Transverse colon (tissue), 4 donors: Measurements from ENCODE around the gene VAC14. TPM values are rescaled to one million over a fixed set of nuclear protein-coding genes. Genes with fewer than 3 reads are reported as not detected.

ENCODE experiments used
- DNase-seq: peaks from one replicate; pipeline ENCODE4 v3.0.0-alpha.2; 2019
- H3K27ac ChIP-seq, 4 donors: fragments of 200-600 bp; sonication (generic); 2 replicates each; pipeline ENCODE4 v1.5.1; 2016 to 2018; ENCODE audit warnings: inconsistent platforms in 4 of 4
- H3K27me3 ChIP-seq: fragments of 200-600 bp; sonication (generic); 2 replicates; pipeline ENCODE4 v1.5.1; 2017; ENCODE audit warnings: inconsistent platforms
- H3K36me3 ChIP-seq, 4 donors: fragments of 200-600 bp; sonication (generic); 2 replicates each; pipeline ENCODE4 v1.5.1; 2017 to 2019; ENCODE audit warnings: inconsistent platforms in 4 of 4
- H3K4me1 ChIP-seq, 4 donors: fragments of 200-600 bp; sonication (generic); 2 replicates each; pipeline ENCODE4 v1.5.1; 2017 to 2020; ENCODE audit warnings: inconsistent platforms in 4 of 4
- H3K4me3 ChIP-seq, 4 donors: fragments of 200-600 bp; sonication (generic); 1 replicate in 1 of 4; 2 replicates in 3 of 4; pipeline versions ENCODE4 v1.5.1 to v1.6.1; 2017 to 2019; ENCODE audit warnings: inconsistent platforms in 4 of 4
- H3K9me3 ChIP-seq, 2 donors: fragments of 200-600 bp; sonication (generic); 2 replicates each; pipeline ENCODE4 v1.5.1; 2017 to 2019; ENCODE audit warnings: inconsistent platforms in 2 of 2
- CTCF ChIP-seq, 5 experiments: fragments of 200-600 bp in 3 of 5; fragments of 450-650 bp in 2 of 5; sonication (generic) in 3 of 5; IDR thresholded peaks; 1 replicate in 2 of 5; 2 replicates in 3 of 5; pipeline ENCODE4 v1.5.1; 2016 to 2017; ENCODE audit warnings: antibody characterized with exemption in 5 of 5, inconsistent platforms in 3 of 5, mild to moderate bottlenecking in 2 of 5, moderate library complexity in 1 of 5
- EP300 ChIP-seq: sonication (generic); formaldehyde crosslinking; IDR thresholded peaks from one replicate; pipeline ENCODE4 v1.6.1; 2017; ENCODE audit warnings: antibody characterized with exemption, low read depth
- POLR2A ChIP-seq: fragments of 450-650 bp; IDR thresholded peaks from one replicate; pipeline ENCODE4 v1.6.1; 2016; ENCODE audit warnings: antibody characterized with exemption, mild to moderate bottlenecking, moderate library complexity
- POLR2AphosphoS5 ChIP-seq, 3 donors: sonication (generic); formaldehyde crosslinking; IDR thresholded peaks; one replicate each; pipeline ENCODE4 v1.6.1; 2016; ENCODE audit warnings: antibody characterized with exemption in 3 of 3
- WGBS, 2 donors: methylation state at CpG; one replicate each; pipeline ENCODE4 v1.1.5; 2018; ENCODE audit warnings: low coverage in 1 of 2; 5-methylcytosine and 5-hydroxymethylcytosine counted together
- in situ Hi-C, 4 donors: fragments of 200-750 bp; cut with MboI; loops; one replicate each; pipeline versions ENCODE4 v1.15.0 to v1.15.1; 2017; ENCODE audit warnings: low sequenced_read_pairs in 3 of 4, low pct_ligation_motif_present in 1 of 4, low pct_unique_long_range_greater_than_20kb in 1 of 4
- intact Hi-C: fragments of 100-400 bp; cut with DNase I; formaldehyde crosslinking; loops from one replicate; pipeline ENCODE4 v1.15.1; 2023; ENCODE audit warnings: low total_unique reads
- total RNA-seq, 4 donors: library from RNA; depleted of rRNA; stranded (reverse); fragments of >200 nt; gene quantifications; one replicate each; pipeline ENCODE4 v1.1.0, GENCODE V29; 2016

The VAC14 gene
- total RNA-seq, 4 donors from 2014 or later: 37.2 to 270 (median 64.3) TPM

DNA sequence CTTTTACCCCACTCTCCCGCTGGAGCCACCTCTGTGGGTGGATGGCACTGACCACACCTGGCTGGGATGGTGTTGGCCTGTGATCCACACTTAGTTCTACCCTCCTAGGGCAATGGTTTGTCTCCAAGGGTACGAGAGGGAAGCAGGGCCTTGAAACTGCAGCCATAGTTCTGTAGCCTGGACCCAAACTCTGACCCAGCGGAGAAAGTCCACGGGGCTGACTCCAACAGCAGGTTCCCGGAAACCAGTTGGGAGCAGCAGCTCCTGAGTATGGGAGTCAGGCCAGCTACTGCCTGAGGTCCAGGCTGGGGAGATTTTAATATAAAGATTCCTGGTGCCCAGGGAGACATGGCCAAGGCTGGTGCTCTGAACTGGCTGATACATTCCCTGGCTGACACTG lies 91.5 kb downstream of the VAC14 start:
- TF ChIP-seq POLR2AphosphoS5 (IDR thresholded peaks at IDR 0.05): no peak
- TF ChIP-seq POLR2A: no peak
- TF ChIP-seq EP300: no peak
- TF ChIP-seq CTCF (IDR thresholded peaks at IDR 0.05): no peak
- Histone ChIP-seq H3K9me3 (no peaks in the 10 kb centered on the region), H3K4me3 (no peak overlapping the region), H3K27me3 (no peaks in the 10 kb centered on the region), H3K36me3 (no peaks in the 10 kb centered on the region), H3K27ac (peak overlapping the region; percentile 7 to 87 (median 86)), H3K4me1 (peaks cover 7 to 45% (median 22%) of the 10 kb centered on the region in 4 donors)
- intact Hi-C loops: no loop called here
- no peak for DNase-seq
- 80% methylated on average over 4 of the region's 5 CpGs; no CpG with 5 or more reads in 1 of the 2 donors for WGBS, 2 donors
- in situ Hi-C loops: no loop called here

DNA sequence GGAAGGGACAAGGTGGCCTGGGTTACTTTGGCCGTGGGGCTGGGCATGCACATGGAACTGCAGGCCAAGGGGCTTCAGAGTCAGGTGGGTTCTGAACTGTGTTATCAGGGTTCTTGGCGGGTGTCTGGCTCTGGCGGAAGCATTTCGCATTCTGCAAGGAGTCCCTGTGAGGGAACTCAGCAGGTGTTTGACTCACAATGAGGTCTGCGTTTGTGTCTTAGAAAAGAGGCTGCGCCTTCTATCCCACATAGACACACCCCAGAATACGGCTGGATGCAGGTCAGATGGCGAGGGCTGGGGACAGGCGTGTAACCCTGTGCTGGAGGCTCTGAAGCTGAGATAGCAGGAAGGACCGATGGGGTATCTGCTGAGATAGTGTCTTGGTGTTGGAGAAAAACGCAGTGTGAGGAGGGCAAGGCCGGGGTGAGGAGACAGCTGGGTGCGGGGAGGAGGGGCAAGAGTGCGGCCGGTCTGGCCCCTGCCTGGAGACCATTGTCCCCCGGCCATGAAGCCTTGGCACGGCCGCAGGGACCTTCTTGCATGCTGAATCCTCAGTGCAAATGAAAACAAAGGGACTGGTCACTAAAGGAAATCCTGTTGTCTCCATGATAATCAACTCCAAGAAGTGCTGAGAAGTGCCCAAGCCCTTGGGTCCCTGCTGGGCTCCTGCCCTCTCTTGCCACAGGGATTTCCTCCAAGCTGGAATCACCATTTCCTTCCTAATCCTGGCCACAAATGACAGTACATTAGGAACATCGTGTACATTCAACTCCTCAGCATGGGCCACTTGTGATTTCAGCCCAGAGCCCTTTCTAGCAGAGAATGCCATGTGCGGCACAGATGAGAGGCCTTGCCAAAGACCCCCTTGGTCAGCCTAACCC lies 92.4 kb downstream of the VAC14 start:
- Histone ChIP-seq H3K4me3 (no peak overlapping the region), H3K9me3 (no peaks in the 10 kb centered on the region), H3K27me3 (no peaks in the 10 kb centered on the region), H3K36me3 (no peaks in the 10 kb centered on the region), H3K27ac (peak overlapping the region; percentile 7 to 87 (median 86)), H3K4me1 (peaks cover 7 to 46% (median 28%) of the 10 kb centered on the region in 4 donors)
- 81% methylated on average over 20 of the region's 20 CpGs; no CpG with 5 or more reads in 1 of the 2 donors for WGBS, 2 donors
- in situ Hi-C loops: no loop called here
- TF ChIP-seq EP300: no peak
- TF ChIP-seq POLR2AphosphoS5 (IDR thresholded peaks at IDR 0.05): no peak
- TF ChIP-seq POLR2A: no peak
- no peak for TF ChIP-seq CTCF (IDR thresholded peaks at IDR 0.05)
- no peak for DNase-seq
- intact Hi-C loops: no loop called here

DNA sequence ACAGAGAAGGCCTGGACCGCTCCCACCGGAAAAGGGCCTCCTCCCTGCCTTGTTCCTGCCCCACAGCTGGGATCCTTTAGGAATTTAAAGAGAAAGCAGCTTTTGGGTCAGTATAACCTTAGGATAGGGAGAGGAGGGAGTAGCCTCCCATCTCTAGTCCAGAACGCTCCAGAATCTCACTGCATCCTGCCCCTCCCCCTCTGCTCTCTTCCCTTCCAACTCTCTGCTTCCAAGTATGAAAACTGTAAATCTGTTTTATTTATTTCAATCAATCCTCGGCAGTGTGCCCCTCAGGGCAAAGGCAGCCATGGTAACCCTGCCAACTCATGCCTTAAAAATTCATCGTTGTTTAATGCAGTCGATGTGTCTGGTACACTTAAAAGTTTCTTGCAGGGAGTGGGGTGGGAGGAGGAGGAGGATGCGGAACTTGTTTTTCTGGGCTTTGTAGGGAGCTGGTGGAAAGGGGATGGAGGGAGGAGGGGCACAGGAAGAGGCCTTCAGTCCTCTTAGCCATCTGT lies 94.0 kb downstream of the VAC14 start:
- WGBS, 2 donors: 59 to 60% methylated on average over 1 to 7 of the region's 7 CpGs
- peak overlapping the region; percentile 79 to 87 (median 86) for H3K27ac ChIP-seq
- DNase-seq: no peak

More for the DNA sequence above, 94.0 kb downstream of the VAC14 start:
- TF ChIP-seq CTCF (IDR thresholded peaks at IDR 0.05) (no peak), POLR2A (no peak), POLR2AphosphoS5 (IDR thresholded peaks at IDR 0.05) (peak; percentile 46 to 63 (median 58)), EP300 (peak; percentile 38)
- in situ Hi-C loops (no loop called here), intact Hi-C loops (no loop called here)
- H3K4me1 ChIP-seq: peaks cover 18 to 55% (median 39%) of the 10 kb centered on the region in 4 donors
- H3K9me3 ChIP-seq: no peaks in the 10 kb centered on the region
- H3K4me3 ChIP-seq: no peak overlapping the region
- no peaks in the 10 kb centered on the region for H3K36me3 ChIP-seq
- H3K27me3 ChIP-seq: no peaks in the 10 kb centered on the region
